ENCODE data around the gene KBTBD3. TPM values are rescaled to one million over a fixed set of nuclear protein-coding genes. Genes with fewer than 3 reads are reported as not detected.
"Not testable (repeated sequence)": the region's sequence is repeated elsewhere in the genome, so short reads cannot be mapped to it uniquely, and the experiment has no call there.

KBTBD3 gene
- total and polyA plus RNA-seq, 9 donors: 4.2 to 11.9 (median 8.2) TPM

DNA sequence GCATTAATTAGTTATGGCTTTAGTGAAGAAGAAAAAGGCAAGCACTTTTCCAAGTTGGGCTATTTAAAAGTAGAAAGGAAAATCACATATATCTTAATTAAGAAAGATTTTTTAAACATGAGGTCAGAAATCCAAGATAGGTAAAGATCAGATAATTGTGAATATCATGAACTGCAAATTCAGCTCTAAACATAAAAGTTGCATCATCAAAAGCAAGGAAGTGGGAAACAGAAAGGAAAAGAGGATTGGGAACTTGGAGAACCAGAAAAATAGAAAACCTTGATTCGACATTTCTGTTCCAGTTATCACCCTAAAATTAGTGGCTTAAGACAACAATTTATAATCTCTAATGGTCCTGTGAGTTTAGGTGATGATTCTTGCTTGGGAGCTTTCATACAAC is 17.5 kb downstream of the KBTBD3 start:
- Histone ChIP-seq H3K4me1 (ENCODE audit: insufficient read depth) (no peaks in the 10 kb centered on the region), H3K27me3 (no peaks in the 10 kb centered on the region), H3K27ac (no peak overlapping the region), H3K36me3 (no peaks in the 10 kb centered on the region), H3K4me3 (no peak overlapping the region), H3K9me3 (no peaks in the 10 kb centered on the region)
- intact Hi-C loops (cut with DNase I): no loop called here
- 98 to 100% (median 100%) methylated on average over 1 of the region's 1 CpG for WGBS, 3 donors
- DNase-seq: no peak
- TF ChIP-seq EP300 (IDR thresholded peaks at IDR 0.05): no peak
- no peak for TF ChIP-seq CTCF (IDR thresholded peaks at IDR 0.05)
- TF ChIP-seq POLR2A (IDR thresholded peaks at IDR 0.05): no peak

DNA sequence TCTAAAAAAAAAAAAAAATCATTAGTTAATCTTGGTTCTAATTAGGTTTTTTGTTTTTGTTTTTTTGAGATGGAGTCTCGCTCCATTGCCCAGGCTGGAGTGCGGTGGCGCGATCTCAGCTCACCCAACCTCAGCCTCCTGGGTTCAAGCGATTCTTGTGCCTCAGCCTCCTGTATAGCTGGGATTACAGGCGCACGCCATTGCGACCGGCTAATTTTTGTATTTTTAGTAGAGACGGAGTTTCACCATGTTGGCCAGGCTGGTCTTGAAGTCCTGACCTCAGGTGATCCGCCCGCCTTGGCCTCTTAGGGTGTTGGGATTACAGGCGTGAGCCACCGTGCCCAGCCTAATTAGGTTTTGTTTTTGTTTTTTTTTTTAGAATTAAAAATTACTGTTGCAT is 18.8 kb downstream of the KBTBD3 start:
- H3K4me3 ChIP-seq; DNase-seq; intact Hi-C loops (cut with DNase I); H3K27ac ChIP-seq; H3K9me3 ChIP-seq; H3K36me3 ChIP-seq; H3K27me3 ChIP-seq; H3K4me1 ChIP-seq (ENCODE audit: insufficient read depth): not testable (repeated sequence)
- 97 to 98% (median 97%) methylated on average over 14 of the region's 14 CpGs for WGBS, 3 donors

- TF ChIP-seq EP300 (IDR thresholded peaks at IDR 0.05): no peak
- no peak for TF ChIP-seq CTCF (IDR thresholded peaks at IDR 0.05)
- no peak for TF ChIP-seq POLR2A (IDR thresholded peaks at IDR 0.05)
- no peak for DNase-seq
- WGBS, 3 donors: 33 to 51% (median 40%) methylated on average over 2 of the region's 2 CpGs
- intact Hi-C loops (cut with DNase I): no loop called here
- Histone ChIP-seq H3K4me1 (ENCODE audit: insufficient read depth) (no peaks in the 10 kb centered on the region), H3K27ac (no peak overlapping the region), H3K4me3 (no peak overlapping the region), H3K9me3 (no peaks in the 10 kb centered on the region), H3K36me3 (no peaks in the 10 kb centered on the region), H3K27me3 (no peaks in the 10 kb centered on the region)
Measured at GRCh38 chr11:106051103-106051502, 26.0 kb downstream of the KBTBD3 start.

DNA sequence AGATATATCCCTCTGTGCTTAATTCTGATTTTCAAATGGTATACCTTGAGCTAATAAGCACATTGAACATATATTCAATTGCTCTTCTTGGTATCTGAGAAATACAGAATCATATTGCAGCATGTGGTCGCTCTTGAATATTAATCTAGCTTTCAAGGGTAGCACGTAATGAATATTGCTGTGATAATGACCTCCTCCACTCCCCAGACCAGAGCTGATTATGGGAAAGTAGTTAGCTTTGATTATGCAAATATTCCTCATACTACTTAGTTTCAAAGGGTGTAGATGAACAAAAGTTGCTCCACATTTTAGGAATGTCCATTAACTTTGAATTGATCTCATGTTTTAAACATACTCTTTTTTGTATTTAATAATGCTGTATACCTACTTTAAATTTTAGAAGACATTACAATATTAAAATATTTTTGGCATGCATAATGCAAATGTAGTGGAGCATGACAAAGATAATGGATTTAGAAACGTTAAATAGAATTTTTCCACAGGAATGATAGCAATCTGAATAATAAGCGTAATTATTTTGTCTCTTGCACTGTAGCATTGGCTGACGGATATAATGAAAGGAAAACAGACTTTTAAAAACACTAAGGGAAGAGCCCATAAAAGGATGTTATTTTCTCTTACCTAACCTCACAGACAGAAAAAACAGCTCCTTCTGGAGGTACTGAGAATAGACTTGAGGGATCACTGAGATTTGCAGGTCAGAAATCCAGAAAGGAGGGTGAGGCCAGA is 27.2 kb downstream of the KBTBD3 start:
- Histone ChIP-seq H3K4me3 (no peak overlapping the region), H3K27ac (no peak overlapping the region), H3K4me1 (ENCODE audit: insufficient read depth) (no peaks in the 10 kb centered on the region), H3K9me3 (no peaks in the 10 kb centered on the region), H3K27me3 (no peaks in the 10 kb centered on the region), H3K36me3 (no peaks in the 10 kb centered on the region)
- DNase-seq: no peak
- TF ChIP-seq EP300 (IDR thresholded peaks at IDR 0.05) (no peak), CTCF (IDR thresholded peaks at IDR 0.05) (no peak), POLR2A (IDR thresholded peaks at IDR 0.05) (no peak)
- intact Hi-C loops (cut with DNase I): no loop called here
- 29 to 46% (median 41%) methylated on average over 5 of the region's 5 CpGs for WGBS, 3 donors

GRCh38 chr11:106047631-106048030 is 29.5 kb downstream of the KBTBD3 start:
- H3K9me3 ChIP-seq: no peaks in the 10 kb centered on the region
- no peaks in the 10 kb centered on the region for H3K36me3 ChIP-seq
- H3K27ac ChIP-seq: no peak overlapping the region
- H3K4me3 ChIP-seq: no peak overlapping the region
- no peak for DNase-seq
- TF ChIP-seq CTCF (IDR thresholded peaks at IDR 0.05) (no peak), EP300 (IDR thresholded peaks at IDR 0.05) (no peak), POLR2A (IDR thresholded peaks at IDR 0.05) (no peak)
- H3K27me3 ChIP-seq: no peaks in the 10 kb centered on the region
- H3K4me1 ChIP-seq (ENCODE audit: insufficient read depth): no peaks in the 10 kb centered on the region
- intact Hi-C loops (cut with DNase I): no loop called here

All from ovary (tissue), 9 donors.